Keratinocyte (primary cell): ENCODE measurements around the gene SELENON. TPM values are rescaled to one million over a fixed set of nuclear protein-coding genes. Genes with fewer than 3 reads are reported as not detected.

Source experiments
- DNase-seq: peaks from one replicate; pipeline ENCODE4 v3.0.0-alpha.2; 2011; ENCODE audit warnings: low read depth, missing footprints, low spot score
- FAIRE-seq: peaks from 2 replicates; lab custom pipeline; 2011; peaks lifted over from hg19 to GRCh38; lab: Jason Lieb, UNC
- H2AFZ ChIP-seq: 2 replicates; pipeline ENCODE4 v1.6.0; 2012; ENCODE audit warnings: low read length, control low read depth, inconsistent platforms; ENCODE audit not compliant: control insufficient read depth
- H3K27ac ChIP-seq: 2 replicates; pipeline ENCODE4 v1.5.1; 2011; ENCODE audit warnings: low read length; ENCODE audit not compliant: control insufficient read depth, insufficient read depth
- H3K27me3 ChIP-seq: 3 replicates; pipeline ENCODE4 v1.6.0; 2011; ENCODE audit warnings: low read length; ENCODE audit not compliant: control insufficient read depth, insufficient read depth; ENCODE audit errors: extremely low read depth
- H3K36me3 ChIP-seq, 2 experiments: 2 replicates in 1 of 2; 3 replicates in 1 of 2; pipeline ENCODE4 v1.5.1; 2011; ENCODE audit warnings: low read length in 2 of 2, mild to moderate bottlenecking in 1 of 2; ENCODE audit not compliant: control insufficient read depth in 2 of 2, insufficient read depth in 2 of 2; ENCODE audit errors: extremely low read depth in 1 of 2
- H3K4me1 ChIP-seq: 3 replicates; pipeline ENCODE4 v1.5.1; 2011; ENCODE audit warnings: low read length; ENCODE audit not compliant: control insufficient read depth, insufficient read depth; ENCODE audit errors: extremely low read depth
- H3K4me2 ChIP-seq: 3 replicates; pipeline ENCODE4 v1.6.0; 2011; ENCODE audit warnings: low read depth, low read length; ENCODE audit not compliant: control insufficient read depth, insufficient read depth; ENCODE audit errors: extremely low read depth
- H3K4me3 ChIP-seq, 3 experiments: fragments of 200-600 bp in 1 of 3; sonication (generic) in 1 of 3; 2 replicates in 2 of 3; 3 replicates in 1 of 3; pipeline ENCODE4 v1.5.1; 2011 to 2016; ENCODE audit warnings: low read length in 3 of 3, mild to moderate bottlenecking in 3 of 3, control low read depth in 2 of 3, inconsistent platforms in 1 of 3, low read depth in 1 of 3, mixed read lengths in 1 of 3, mixed run types in 1 of 3, moderate library complexity in 1 of 3; ENCODE audit not compliant: control insufficient read depth in 2 of 3, insufficient read depth in 2 of 3; ENCODE audit errors: extremely low read depth in 1 of 3
- H3K79me2 ChIP-seq: 2 replicates; pipeline ENCODE4 v1.6.0; 2012; ENCODE audit warnings: low read length; ENCODE audit not compliant: control insufficient read depth, insufficient read depth
- H3K9ac ChIP-seq: 3 replicates; pipeline ENCODE4 v1.6.0; 2011; ENCODE audit warnings: low read length; ENCODE audit not compliant: control insufficient read depth, insufficient read depth; ENCODE audit errors: extremely low read depth
- H3K9me1 ChIP-seq: 3 replicates; pipeline ENCODE4 v1.6.0; 2011; ENCODE audit warnings: low read length; ENCODE audit not compliant: control insufficient read depth, insufficient read depth; ENCODE audit errors: extremely low read depth
- H3K9me3 ChIP-seq: 2 replicates; pipeline ENCODE4 v1.5.1; 2012; ENCODE audit warnings: low read depth, low read length; ENCODE audit not compliant: control insufficient read depth
- H4K20me1 ChIP-seq: 3 replicates; pipeline ENCODE4 v1.6.0; 2011; ENCODE audit warnings: low read length; ENCODE audit not compliant: control insufficient read depth, insufficient read depth; ENCODE audit errors: extremely low read depth
- CTCF ChIP-seq, 3 experiments: IDR thresholded peaks in 1 of 3; conservative IDR thresholded peaks in 1 of 3; optimal IDR thresholded peaks in 1 of 3; 2 replicates in 2 of 3; 3 replicates in 1 of 3; pipeline versions ENCODE3 to v1.5.1; 2011; ENCODE audit warnings: low read length in 3 of 3, mild to moderate bottlenecking in 3 of 3, moderate library complexity in 2 of 3, control low read depth in 1 of 3, inconsistent platforms in 1 of 3; ENCODE audit not compliant: insufficient read depth in 2 of 3; ENCODE audit errors: extremely low read depth in 1 of 3
- EZH2 ChIP-seq: IDR thresholded peaks from one replicate; pipeline ENCODE4 v1.6.1; 2012; ENCODE audit warnings: inconsistent platforms, mild to moderate bottlenecking, low read length, moderate library complexity
- dilution Hi-C: fragments of 300-500 bp; cut with MboI; formaldehyde crosslinking; loops from one replicate; pipeline ENCODE4 v1.7.0; 2020; ENCODE audit warnings: low sequenced_read_pairs; ENCODE audit not compliant: extremely low pct_ligation_motif_present
- polyA plus RNA-seq, 5 experiments: library from polyadenylated mRNA; depleted of rRNA in 3 of 5; stranded (reverse) in 3 of 5; stranded (forward) in 1 of 5; unstranded in 1 of 5; fragments of >200 nt; gene quantifications; 1 replicate in 1 of 5; 2 replicates in 3 of 5; 3 replicates in 1 of 5; pipeline versions ENCODE4 v1.2.1 to v1.2.3, GENCODE V29; 2011 to 2012; ENCODE audit warnings: missing spikeins in 2 of 5, low read depth in 1 of 5, low replicate concordance in 1 of 5

SELENON gene
- polyA plus RNA-seq, 1 donor (not counting 4 experiments of a cell fraction or from before 2014, with no cell fraction given) = 15.4 TPM

- Histone ChIP-seq H2AFZ (no peak overlapping the region), H3K9me1 (no peaks in the 10 kb centered on the region), H3K79me2 (no peaks in the 10 kb centered on the region), H3K36me3 (no peaks in the 10 kb centered on the region), H4K20me1 (peaks cover 2% of the 10 kb centered on the region), H3K9me3 (no peaks in the 10 kb centered on the region), H3K27me3 (peaks cover 12% of the 10 kb centered on the region), H3K4me1 (no peaks in the 10 kb centered on the region), H3K27ac (no peak overlapping the region), H3K4me3 (no peak overlapping the region), H3K9ac (no peak overlapping the region), H3K4me2 (no peak overlapping the region)
- DNase-seq = no peak
- dilution Hi-C loops = no loop called here
- no peak for FAIRE-seq
- TF ChIP-seq CTCF (optimal IDR thresholded peaks at IDR 0.05 in 1 of 3, IDR thresholded peaks at IDR 0.05 in 1 of 3, conservative IDR thresholded peaks at IDR 0.05 in 1 of 3; ENCODE audit: extremely low read depth in 1 of 3, insufficient read depth in 2 of 3, low read length in 3 of 3) (no peak), EZH2 (no peak)
Observed at GRCh38 chr1:25782608-25783201, 17.3 kb upstream of the SELENON start.

GRCh38 chr1:25784575-25785051, 15.4 kb upstream of the SELENON start:
- no peak overlapping the region for H2AFZ ChIP-seq
- no peak for FAIRE-seq
- TF ChIP-seq CTCF (optimal IDR thresholded peaks at IDR 0.05 in 1 of 3, IDR thresholded peaks at IDR 0.05 in 1 of 3, conservative IDR thresholded peaks at IDR 0.05 in 1 of 3; ENCODE audit: extremely low read depth in 1 of 3, insufficient read depth in 2 of 3, low read length in 3 of 3) = no peak
- TF ChIP-seq EZH2 = no peak

More at GRCh38 chr1:25784575-25785051, 15.4 kb upstream of the SELENON start:
- dilution Hi-C loops = no loop called here
- Histone ChIP-seq H3K9me1 (no peaks in the 10 kb centered on the region), H3K4me2 (no peak overlapping the region), H3K4me3 (no peak overlapping the region), H3K9ac (no peak overlapping the region), H3K36me3 (no peaks in the 10 kb centered on the region), H3K27me3 (peaks cover 14% of the 10 kb centered on the region), H3K9me3 (no peaks in the 10 kb centered on the region), H3K27ac (no peak overlapping the region), H3K79me2 (no peaks in the 10 kb centered on the region), H3K4me1 (no peaks in the 10 kb centered on the region), H4K20me1 (peaks cover 2% of the 10 kb centered on the region)
- DNase-seq = no peak
